Esophagus squamous epithelium (tissue), 4 donors: ENCODE results near the gene TNNI2.

Experiments
- POLR2A ChIP-seq, 4 donors: fragments of 450-650 bp; IDR thresholded peaks; one replicate each; pipeline ENCODE4 v1.6.1; 2017; ENCODE audit warnings: antibody characterized with exemption in 4 of 4, mild to moderate bottlenecking in 4 of 4, moderate library complexity in 3 of 4
- TF ChIP-seq, protein P1 (sequence below), 6 experiments: fragments of 450-650 bp in 4 of 6; fragments of 200-600 bp in 2 of 6; sonication (generic) in 2 of 6; IDR thresholded peaks; one replicate each; pipeline ENCODE4 v1.5.1; 2016 to 2019; ENCODE audit warnings: antibody characterized with exemption in 6 of 6, mild to moderate bottlenecking in 4 of 6, moderate library complexity in 4 of 6

DNA sequence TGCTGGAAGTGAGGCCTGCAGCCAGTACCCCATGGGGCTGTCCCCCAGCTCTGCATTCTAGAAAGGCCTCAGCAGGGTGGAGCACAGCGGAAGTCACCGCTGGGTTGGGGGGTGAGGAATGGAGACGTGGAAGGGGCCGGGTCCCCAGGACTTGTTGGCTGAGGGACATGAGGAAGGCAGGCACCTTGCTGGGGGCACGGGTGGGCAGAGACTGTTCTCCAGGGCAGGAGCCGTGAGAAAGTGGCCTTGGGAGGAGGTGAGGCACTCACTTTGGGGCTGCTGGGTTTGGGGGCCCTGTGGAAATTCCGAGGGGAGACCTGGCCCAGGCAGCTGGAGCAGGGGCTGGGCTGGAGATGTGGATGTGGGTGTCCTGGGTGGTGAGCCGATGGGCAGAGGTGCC, 5.0 kb downstream of the TNNI2 start:
- TF ChIP-seq, protein P1, sequence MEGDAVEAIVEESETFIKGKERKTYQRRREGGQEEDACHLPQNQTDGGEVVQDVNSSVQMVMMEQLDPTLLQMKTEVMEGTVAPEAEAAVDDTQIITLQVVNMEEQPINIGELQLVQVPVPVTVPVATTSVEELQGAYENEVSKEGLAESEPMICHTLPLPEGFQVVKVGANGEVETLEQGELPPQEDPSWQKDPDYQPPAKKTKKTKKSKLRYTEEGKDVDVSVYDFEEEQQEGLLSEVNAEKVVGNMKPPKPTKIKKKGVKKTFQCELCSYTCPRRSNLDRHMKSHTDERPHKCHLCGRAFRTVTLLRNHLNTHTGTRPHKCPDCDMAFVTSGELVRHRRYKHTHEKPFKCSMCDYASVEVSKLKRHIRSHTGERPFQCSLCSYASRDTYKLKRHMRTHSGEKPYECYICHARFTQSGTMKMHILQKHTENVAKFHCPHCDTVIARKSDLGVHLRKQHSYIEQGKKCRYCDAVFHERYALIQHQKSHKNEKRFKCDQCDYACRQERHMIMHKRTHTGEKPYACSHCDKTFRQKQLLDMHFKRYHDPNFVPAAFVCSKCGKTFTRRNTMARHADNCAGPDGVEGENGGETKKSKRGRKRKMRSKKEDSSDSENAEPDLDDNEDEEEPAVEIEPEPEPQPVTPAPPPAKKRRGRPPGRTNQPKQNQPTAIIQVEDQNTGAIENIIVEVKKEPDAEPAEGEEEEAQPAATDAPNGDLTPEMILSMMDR (IDR thresholded peaks at IDR 0.05): no peak
- TF ChIP-seq POLR2A (IDR thresholded peaks at IDR 0.05): no peak
